UCSD-AML1 (cell line): Measurements from ENCODE around the gene LIPN.

ENCODE experiments used
- DNase-seq: peaks from one replicate; lab custom pipeline; 2025; ENCODE audit not compliant: unreplicated experiment; lab: John Stamatoyannopoulos, UW

The LIPN gene

GRCh38 chr10:88826388-88826787 is 66.6 kb downstream of the LIPN start:
- DNase-seq = no peak

- DNase-seq = no peak
Measured at GRCh38 chr10:88827671-88828070, 67.9 kb downstream of the LIPN start.

GRCh38 chr10:88828310-88828709 is 68.5 kb downstream of the LIPN start:
- DNase-seq = no peak
